Stimulated activated CD8-positive, alpha-beta memory T cell treated with anti-CD3 and anti-CD28 coated beads, Interleukin-2, amount 100 ng/mL, for 48 hours (primary cell): ENCODE results near the gene ABCA3.
A peak's percentile ranks its signal among the peaks of the same experiment; 100 is the strongest.
"Not testable (repeated sequence)": the region's sequence is repeated elsewhere in the genome, so short reads cannot be mapped to it uniquely, and the experiment has no call there.

ENCODE experiments used
- DNase-seq, 2 donors: peaks; one replicate each; pipeline ENCODE4 v3.0.0-alpha.2; 2020; ENCODE audit warnings: low read depth in 2 of 2

ABCA3 gene

GRCh38 chr16:2340564-2341455, at the start of gene ABCA3:
TSS of gene ABCA3 (minus strand) at chr16:2340728. CDS start at chr16:2326466, 14,262 bp downstream.
- DNase-seq, result peak; percentile 94 to 96

GRCh38 chr16:2388875-2389433, 48.4 kb upstream of the ABCA3 start:
- DNase-seq, result no peak

DNA sequence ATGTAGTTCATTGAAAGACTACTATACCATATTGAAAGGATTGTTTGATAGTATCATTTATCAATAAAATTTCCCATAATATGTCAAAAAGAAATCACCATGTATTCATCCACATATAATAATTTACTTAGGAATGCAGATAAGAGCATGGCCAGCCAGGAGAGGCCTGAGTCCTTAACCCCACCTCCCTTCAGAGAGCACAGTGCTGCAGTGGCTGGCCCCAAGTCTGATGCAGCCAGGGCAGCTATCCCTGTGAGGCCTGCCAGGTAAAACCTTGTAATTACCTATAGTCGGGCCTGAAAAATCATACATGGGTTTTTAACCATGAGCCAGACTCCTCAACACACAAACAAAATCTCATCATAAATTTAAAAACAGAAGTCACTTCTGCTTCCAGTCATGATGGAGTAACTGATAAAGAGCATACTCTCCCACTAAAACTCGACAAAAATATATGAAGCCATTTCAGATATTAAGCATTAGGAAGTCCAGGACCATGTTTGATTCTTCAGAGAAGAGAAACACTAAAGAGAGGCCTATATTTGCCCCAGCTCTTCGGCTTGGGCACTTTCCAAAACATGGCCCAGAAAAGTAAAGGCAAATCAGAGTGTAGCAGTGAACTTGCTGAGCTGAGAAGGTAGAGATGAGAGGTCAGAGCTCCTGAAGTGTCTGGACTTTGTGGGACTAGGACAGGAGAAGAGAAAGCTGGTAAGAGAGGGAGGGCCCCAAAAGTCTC, 47.8 kb upstream of the ABCA3 start:
- DNase-seq, result no peak

- DNase-seq, result no peak
These were observed 46.5 kb upstream of the ABCA3 start for GRCh38 chr16:2386990-2387389.

DNA sequence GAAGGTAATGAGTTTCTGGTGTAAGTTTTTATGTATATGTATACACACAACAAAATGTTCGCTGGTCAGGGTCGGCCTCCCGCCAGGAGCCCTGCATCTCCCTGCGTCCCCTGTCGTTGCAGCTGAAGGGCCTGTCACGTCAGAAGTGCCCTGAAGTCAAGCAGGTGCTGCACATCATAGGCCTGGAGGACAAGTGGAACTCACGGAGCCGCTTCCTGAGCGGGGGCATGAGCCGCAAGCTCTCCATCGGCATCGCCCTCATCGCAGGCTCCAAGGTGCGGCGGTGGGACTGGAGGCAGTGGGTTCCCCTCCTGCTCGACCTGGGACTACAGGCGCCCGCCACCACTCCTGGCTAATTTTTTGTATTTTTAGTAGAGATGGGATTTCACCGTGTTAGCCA, 45.5 kb upstream of the ABCA3 start:
- DNase-seq, result not testable (repeated sequence)

GRCh38 chr16:2385190-2385836, 44.8 kb upstream of the ABCA3 start:
- DNase-seq, result no peak

- DNase-seq, result no peak
These were observed 43.9 kb upstream of the ABCA3 start for GRCh38 chr16:2384426-2384825.

- no peak for DNase-seq
These were observed 43.0 kb upstream of the ABCA3 start for GRCh38 chr16:2383501-2383900.

GRCh38 chr16:2374644-2375043, 34.1 kb upstream of the ABCA3 start:
- no peak for DNase-seq

DNA sequence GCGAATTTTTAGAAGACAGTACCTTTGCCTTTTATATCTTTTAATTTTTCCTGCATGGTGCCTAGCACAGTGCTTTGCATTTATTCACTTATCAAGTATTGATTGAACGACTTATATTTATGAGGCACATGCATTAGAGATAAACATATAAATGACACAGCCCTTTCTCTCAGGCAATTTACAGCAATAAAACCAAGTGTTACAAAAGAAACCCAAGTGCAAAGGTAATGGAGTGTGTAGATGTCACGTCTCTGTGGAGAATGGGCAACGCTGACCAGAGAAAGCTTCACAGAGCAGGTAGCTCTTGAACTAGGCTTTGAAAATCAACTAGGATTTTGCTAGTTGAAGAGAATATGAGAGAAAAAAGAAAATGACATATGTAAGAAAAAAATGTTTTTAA, 32.6 kb upstream of the ABCA3 start:
- no peak for DNase-seq

DNA sequence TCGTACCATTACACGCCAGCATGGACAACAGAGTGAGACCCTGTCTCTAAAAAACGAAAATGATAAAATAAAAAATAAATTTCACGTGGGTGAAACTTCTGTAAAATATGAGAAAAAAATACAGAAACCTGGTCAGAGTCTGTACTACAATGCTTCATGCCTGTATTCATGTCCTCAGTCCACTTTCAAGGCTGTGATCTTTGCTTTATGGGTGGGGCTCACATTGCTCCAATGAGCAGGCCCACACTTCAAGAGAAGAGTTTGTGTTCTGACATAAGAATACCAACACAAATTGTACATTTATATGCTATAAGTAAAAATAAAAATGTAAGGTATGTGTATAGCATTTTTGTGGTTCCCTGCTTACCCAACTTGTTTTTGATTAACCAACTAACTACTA, 32.2 kb upstream of the ABCA3 start:
- no peak for DNase-seq

- no peak for DNase-seq
These were observed 30.9 kb upstream of the ABCA3 start for GRCh38 chr16:2371421-2371820.

GRCh38 chr16:2370721-2371120, 30.2 kb upstream of the ABCA3 start:
- DNase-seq, result no peak

DNA sequence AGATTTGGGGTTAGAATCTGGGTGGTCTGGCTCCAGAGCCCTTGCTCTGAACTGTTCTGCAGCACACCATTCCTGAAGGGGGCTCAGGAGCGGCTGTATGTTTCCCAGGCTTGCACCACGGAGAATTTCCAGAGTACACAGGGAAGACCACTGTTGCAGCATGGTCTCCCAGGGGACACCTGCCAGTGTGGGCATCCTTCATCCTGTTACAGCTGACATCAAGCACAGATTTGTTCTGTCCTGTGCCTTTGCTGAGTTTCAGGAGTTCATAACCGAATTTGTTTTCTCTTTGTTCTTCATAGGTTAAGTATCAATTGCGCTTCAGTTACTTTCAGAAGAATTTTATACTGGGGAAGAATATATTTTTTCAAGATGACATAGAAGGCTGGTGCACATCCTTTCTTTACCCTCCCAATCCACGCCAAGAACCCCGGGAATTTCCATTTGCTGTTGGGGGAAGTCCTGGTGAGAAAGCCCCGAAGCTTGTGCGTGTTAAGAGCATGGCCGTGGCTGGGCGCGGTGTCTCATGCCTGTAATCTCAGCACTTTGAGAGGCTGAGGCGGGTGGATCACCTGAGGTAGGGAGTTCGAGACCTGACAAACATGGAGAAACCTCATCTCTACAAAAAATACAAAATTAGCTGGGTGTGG, 26.3 kb upstream of the ABCA3 start:
- DNase-seq, result no peak

GRCh38 chr16:2365397-2366294, 25.1 kb upstream of the ABCA3 start:
- DNase-seq, result no peak

GRCh38 chr16:2364638-2365210, 24.2 kb upstream of the ABCA3 start:
- DNase-seq, result no peak

DNA sequence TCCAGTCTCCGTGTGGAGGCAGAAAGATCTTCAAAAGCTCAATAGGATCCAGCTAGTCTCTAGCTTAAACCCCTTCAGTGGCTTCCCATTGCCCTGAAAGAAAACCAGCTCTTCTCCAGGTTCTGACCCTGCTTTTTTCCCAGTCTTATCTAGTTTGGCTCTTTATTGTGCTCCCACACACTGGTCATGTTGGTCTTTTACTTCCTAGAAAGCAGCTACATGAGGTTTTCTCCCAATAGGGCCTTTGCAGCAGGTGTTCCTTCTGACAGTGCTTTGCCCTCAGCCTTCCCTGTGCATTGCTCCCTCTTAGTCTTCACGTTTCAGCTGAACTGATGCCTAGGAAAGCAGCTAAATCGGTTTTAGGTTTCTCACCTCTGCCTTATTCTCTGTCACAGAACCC, 21.7 kb upstream of the ABCA3 start:
- DNase-seq, result no peak

DNA sequence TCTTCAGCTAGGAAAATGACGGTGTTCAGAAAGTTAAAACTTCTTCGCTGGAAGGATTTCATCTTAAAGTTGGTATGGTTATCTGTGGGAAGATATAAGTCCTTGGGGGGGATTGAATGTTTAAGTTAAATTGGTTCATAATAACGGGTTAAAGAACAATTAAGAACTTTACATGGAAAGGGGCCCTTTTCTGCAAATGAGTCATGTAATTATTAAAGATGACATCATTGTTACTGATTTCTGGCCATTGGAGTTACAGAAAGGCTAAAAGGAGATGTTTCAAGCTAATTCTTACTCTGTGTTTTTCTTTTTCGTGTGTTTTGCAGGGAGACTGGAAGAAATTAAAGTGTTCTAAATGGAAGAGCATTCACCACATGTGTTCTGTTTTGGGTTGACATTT, 20.6 kb upstream of the ABCA3 start:
- DNase-seq, result no peak

DNA sequence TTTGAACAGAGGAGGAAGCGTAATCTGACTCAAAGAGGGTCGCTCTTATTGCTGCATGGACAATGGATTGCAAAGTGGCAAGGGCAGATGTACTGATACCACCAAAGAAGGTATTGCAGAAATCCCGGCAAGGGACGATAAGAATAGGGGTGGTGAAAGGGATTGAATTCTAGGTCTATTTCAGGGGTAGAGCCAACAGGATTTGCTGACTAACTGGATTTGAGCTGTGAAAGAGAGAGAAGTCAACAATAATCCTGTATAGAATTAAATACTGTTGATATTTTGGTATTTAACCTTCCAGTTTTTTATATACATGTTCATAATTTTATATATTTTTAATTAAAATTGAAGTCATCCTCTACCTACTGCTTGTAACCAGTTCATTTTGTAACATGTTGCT, 19.4 kb upstream of the ABCA3 start:
- DNase-seq, result no peak

DNA sequence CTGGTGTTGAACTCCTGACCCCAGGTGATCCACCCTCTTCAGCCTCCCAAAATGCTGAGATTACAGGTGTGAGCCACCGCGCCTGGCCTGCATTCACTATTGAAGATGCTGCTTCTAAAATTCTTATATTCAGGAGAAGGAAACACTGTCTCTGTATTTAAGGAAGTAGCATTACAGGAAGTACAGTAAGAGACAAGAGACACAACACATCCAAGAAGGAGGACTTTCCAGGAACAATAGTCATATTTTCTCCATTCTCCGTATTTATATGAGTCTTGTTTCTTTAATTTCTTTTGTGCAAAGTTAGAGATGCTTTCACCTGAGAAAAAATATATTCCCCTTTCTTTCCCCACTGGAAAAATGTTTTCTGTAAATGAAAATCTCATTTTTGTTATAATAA, 18.3 kb upstream of the ABCA3 start:
- DNase-seq, result no peak
